GM12891 (cell line): ENCODE data around the gene CFL1.

Source experiments
- POLR2AphosphoS5 ChIP-seq: IDR thresholded peaks from 2 replicates; pipeline ENCODE4 v1.6.1; 2011; ENCODE audit warnings: low read depth, low read length, control low read depth
- SPI1 ChIP-seq: IDR thresholded peaks from 2 replicates; pipeline ENCODE4 v1.6.1; 2011; ENCODE audit warnings: low read depth, low read length, control low read depth

GRCh38 chr11:65868907-65869306 lies 10.9 kb upstream of the CFL1 start:
- 0 out of 2 replicates have a peak, but pooled peaks have one; percentile 52 for TF ChIP-seq POLR2AphosphoS5
- TF ChIP-seq SPI1: no peak
